KBM-7 (cell line): ENCODE results near the gene NTM.

ENCODE experiments used
- DNase-seq: peaks from one replicate; pipeline ENCODE4 v3.0.0-alpha.2; 2015
- in situ Hi-C: fragments of 300-500 bp; cut with MboI; formaldehyde crosslinking; loops from 2 replicates; pipeline ENCODE4 v1.14.3; 2020; ENCODE audit warnings: low sequenced_read_pairs, low pct_unique_long_range_greater_than_20kb, mixed read lengths

NTM gene

GRCh38 chr11:131713529-131714134 lies 343.2 kb downstream of the NTM start:
- in situ Hi-C loops: no loop called here
- DNase-seq: no peak

GRCh38 chr11:131717616-131718015 lies 347.2 kb downstream of the NTM start:
- in situ Hi-C loops: no loop called here
- no peak for DNase-seq

- no peak for DNase-seq
- in situ Hi-C loops: no loop called here
Observed at GRCh38 chr11:131723088-131723487, 352.7 kb downstream of the NTM start.

GRCh38 chr11:131724436-131724975 lies 354.1 kb downstream of the NTM start:
- in situ Hi-C loops: no loop called here
- no peak for DNase-seq

GRCh38 chr11:131734871-131735270 lies 364.5 kb downstream of the NTM start:
- in situ Hi-C loops: no loop called here
- DNase-seq: no peak

- in situ Hi-C loops: no loop called here
- no peak for DNase-seq
Observed at GRCh38 chr11:131737357-131737756, 366.9 kb downstream of the NTM start.

- DNase-seq: no peak
- in situ Hi-C loops: no loop called here
Observed at GRCh38 chr11:131739243-131739882, 368.9 kb downstream of the NTM start.

GRCh38 chr11:131744847-131745246 lies 374.4 kb downstream of the NTM start:
- in situ Hi-C loops: no loop called here
- DNase-seq: no peak

GRCh38 chr11:131745405-131745804 lies 375.0 kb downstream of the NTM start:
- no peak for DNase-seq

GRCh38 chr11:131746201-131746600 lies 375.8 kb downstream of the NTM start:
- no peak for DNase-seq
- in situ Hi-C loops: no loop called here

More at GRCh38 chr11:131745405-131745804, 375.0 kb downstream of the NTM start:
- in situ Hi-C loops: no loop called here

- in situ Hi-C loops: no loop called here
- peak; percentile 46 for DNase-seq
Observed at GRCh38 chr11:131748151-131749050, 378.0 kb downstream of the NTM start.

GRCh38 chr11:131749101-131749500 lies 378.7 kb downstream of the NTM start:
- in situ Hi-C loops: no loop called here

GRCh38 chr11:131750152-131750551 lies 379.7 kb downstream of the NTM start:
- DNase-seq: no peak
- in situ Hi-C loops: no loop called here

More at GRCh38 chr11:131749101-131749500, 378.7 kb downstream of the NTM start:
- DNase-seq: no peak

- in situ Hi-C loops: no loop called here
- no peak for DNase-seq
Observed at GRCh38 chr11:131750692-131751091, 380.3 kb downstream of the NTM start.

- in situ Hi-C loops: no loop called here
- no peak for DNase-seq
Observed at GRCh38 chr11:131754671-131755070, 384.3 kb downstream of the NTM start.

- DNase-seq: no peak
- in situ Hi-C loops: no loop called here
Observed at GRCh38 chr11:131756479-131757110, 386.2 kb downstream of the NTM start.

GRCh38 chr11:131758726-131759125 lies 388.3 kb downstream of the NTM start:
- in situ Hi-C loops: no loop called here
- no peak for DNase-seq

GRCh38 chr11:131759140-131759539 lies 388.7 kb downstream of the NTM start:
- no peak for DNase-seq
- in situ Hi-C loops: no loop called here
